Stimulated activated CD8-positive, alpha-beta memory T cell treated with anti-CD3 and anti-CD28 coated beads, Interleukin-7, amount 100 ng/mL, for 48 hours (primary cell): ENCODE data around the gene SCN4B.

Source experiments
- DNase-seq, 2 donors: peaks; one replicate each; pipeline ENCODE4 v3.0.0-alpha.2; 2020; ENCODE audit warnings: low read depth in 1 of 2; ENCODE audit errors: extremely low read depth in 1 of 2

Gene SCN4B

GRCh38 chr11:118175031-118175992, 22.7 kb upstream of the SCN4B start:
- no peak for DNase-seq

GRCh38 chr11:118174006-118174567, 21.5 kb upstream of the SCN4B start:
- no peak for DNase-seq

GRCh38 chr11:118172356-118172755, 19.7 kb upstream of the SCN4B start:
- no peak for DNase-seq

- peak; percentile 25 to 45 for DNase-seq
Measured at GRCh38 chr11:118171269-118172062, 18.8 kb upstream of the SCN4B start.

GRCh38 chr11:118170882-118171268, 18.3 kb upstream of the SCN4B start:
- DNase-seq = no peak

- DNase-seq = no peak
Measured at GRCh38 chr11:118170231-118170630, 17.6 kb upstream of the SCN4B start.

DNA sequence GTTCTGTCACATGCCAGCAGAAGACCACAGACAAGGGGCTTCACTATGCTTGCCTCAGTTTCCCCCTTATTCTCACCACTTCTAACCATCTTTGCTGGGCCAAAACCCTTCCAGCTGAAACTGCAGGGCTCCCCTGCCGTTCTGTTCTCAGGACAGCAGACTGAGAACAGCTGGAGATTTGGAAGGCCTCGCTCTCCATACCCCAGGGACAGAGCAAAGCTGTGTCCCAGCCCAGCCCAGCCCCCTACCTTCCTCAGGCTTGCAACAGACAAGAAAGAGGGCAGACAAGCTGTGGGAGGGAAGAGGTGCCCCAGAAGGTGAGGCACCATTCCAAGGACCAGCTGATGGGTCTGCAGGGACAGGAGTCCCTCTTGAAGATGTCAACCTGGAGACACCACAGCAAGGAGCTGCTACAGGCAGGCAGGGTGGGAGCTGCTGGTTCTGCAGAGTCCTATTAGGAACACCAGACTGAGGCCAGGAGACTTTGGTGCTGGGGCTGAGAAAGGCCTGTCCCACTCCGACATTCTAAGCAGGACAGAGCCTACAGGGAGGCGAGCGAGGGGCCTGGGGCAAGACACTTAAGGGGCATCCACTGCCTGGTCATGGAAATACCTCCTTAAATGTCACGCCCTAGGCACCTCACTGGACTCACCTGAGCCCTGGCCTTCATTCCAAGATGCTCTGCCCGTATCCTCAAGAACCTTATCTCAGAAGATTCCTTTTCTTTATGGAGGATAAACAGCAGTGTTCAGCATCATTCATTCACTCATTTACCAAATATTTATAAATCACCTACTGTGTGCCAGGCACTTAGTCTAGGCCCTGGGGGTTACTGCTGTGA, 16.9 kb upstream of the SCN4B start:
- no peak for DNase-seq

DNA sequence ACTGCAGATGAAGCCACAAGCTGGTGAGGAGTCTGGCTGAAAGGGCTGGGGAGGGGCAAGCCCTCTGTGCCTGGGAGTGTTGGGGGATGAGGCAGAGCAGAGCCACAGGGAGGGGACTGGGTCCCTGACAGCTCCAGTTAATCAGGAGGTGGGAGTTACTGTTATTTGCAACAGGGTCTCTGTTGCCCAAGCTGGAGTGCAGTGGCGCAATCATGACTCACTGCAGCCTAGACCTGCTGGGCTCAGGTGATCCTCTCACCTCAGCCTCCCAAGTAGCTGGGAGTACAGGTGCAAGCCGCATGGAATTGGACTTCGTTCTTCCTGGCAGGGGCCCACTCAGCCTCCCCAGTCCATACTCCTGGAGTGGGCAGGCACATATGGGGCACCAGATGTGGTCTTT, 16.1 kb upstream of the SCN4B start:
- DNase-seq = no peak

DNA sequence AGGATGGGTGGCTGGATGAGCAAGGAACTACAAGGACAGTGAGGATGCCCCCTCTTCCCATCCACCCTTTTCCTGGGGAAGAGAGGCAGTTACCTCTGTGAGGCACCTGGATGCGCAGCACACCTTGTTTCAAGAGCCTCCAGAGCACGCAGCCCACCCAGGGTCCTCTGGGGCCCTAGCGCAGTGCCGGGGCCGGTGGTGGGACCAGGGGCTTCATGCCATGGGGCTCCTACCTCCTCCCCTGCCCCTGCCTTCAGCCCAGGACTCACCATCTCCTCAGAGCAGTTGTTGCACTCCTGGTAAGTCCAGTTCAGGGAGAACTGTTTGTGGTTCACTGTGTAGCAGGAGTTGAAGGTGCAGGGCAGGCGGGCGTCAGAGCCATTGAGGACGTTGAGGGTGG, 15.7 kb upstream of the SCN4B start:
- DNase-seq = no peak

- no peak for DNase-seq
Measured at GRCh38 chr11:118167906-118168305, 15.3 kb upstream of the SCN4B start.

GRCh38 chr11:118167253-118167652, 14.6 kb upstream of the SCN4B start:
- no peak for DNase-seq

DNA sequence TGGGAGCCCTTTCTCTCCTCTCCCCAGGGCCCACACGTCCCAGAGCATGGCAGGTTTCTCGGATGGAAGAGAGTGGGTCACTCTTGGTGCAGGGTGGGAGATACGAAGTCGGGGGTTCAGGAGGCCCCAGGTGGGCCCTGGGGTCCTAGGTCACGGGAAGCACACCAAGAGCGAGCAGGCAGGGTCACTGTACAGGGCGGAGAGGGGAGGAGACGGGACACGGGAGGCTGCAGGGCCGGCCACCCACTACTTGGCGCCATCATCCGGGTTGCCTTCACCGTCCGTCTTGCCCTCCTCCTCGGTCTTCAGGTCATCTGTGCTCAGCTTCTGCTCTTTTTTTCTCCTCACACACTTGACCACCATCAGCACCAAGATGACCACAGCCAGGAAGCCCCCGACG, 14.0 kb upstream of the SCN4B start:
- no peak for DNase-seq

- no peak for DNase-seq
Measured at GRCh38 chr11:118164885-118165284, 12.3 kb upstream of the SCN4B start.

DNA sequence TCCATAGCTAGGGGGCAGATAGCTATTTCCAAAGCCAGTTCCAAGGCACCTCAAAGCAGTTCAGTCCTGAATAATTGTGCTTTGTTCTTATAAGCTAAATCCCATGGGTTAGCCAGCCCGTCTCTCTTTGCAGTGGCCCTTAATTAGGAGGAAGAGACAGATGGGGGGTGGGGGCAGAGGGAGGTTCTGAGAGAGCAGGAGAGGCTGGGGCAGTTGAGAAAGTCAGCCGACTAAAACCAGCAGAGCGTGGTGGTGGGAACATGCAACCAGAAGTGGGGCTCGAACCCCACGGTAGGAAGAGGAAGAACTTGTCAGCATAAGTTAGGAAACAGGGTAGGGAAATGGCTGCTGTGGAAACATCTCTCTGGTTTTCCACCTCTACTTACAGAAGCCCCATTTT, 10.9 kb upstream of the SCN4B start:
- no peak for DNase-seq

DNA sequence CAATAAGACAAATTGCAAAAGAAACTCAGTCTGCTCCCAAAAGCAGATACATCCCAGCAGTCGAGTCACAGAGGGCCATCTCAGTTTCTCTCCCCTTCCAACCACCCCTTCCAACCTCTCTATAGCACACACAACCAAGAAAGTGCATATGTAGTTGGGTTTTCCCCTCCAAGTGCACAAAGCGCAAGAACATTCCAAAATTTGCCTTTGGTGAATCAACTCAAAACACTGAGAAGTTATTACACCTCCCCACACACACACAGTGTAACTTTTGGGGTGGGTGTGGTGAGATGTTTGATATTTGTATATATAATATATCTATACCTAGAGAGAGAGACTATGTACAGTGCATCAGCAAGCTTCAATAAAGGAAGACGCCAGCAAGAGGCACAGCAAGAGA, 10.2 kb upstream of the SCN4B start:
- DNase-seq = no peak

GRCh38 chr11:118161786-118162185, 9.2 kb upstream of the SCN4B start:
- DNase-seq = no peak

DNA sequence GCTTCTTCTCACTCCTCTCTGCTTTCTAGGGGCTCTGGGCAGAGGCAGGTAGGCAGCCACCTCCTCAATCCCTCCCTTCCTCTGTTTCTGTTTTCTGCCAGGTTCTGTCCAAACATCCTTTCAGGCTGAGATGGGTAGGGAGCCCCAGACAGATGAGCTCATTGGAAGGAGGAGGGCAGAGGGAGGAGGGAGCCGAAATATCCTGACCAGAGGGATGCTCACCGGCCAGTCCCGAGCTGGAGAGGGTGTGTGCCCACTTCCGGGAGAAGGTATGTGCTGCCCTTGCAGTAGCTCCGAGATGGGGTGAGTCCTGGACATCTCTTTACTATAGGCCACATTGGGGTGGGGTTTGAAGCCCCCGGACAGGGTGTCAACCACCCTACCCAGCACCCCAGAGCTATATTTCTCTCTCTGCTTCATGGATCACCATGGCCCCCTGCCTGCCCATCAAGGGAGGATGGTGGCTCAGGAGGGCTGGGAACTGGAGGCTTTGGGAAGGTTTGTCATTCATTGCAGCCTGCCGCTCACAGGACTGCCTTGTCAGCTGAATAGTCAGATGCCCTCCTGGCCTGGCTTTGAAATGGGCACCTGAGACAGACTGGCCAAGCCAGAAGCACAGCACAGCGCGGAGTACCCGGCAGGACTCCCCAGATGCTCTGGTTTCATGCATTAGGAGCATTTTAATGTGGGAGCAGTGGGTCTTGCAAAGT, 4.7 kb upstream of the SCN4B start:
- no peak for DNase-seq

- peak in 1 of 2 donors; percentile 24 for DNase-seq
Measured at GRCh38 chr11:118156531-118157185, 4.0 kb upstream of the SCN4B start.

- DNase-seq = no peak
Measured at GRCh38 chr11:118155776-118156530, 3.3 kb upstream of the SCN4B start.
